Measurements from ENCODE around the gene RUBCNL.

The RUBCNL gene

GRCh38 chr13:46315491-46316075, 71.5 kb downstream of the RUBCNL start:
- POLR2A ChIA-PET = no interaction called here
- DNase-seq (ENCODE audit: extremely low spot score) = no peak
- CTCF ChIA-PET = interaction anchor here (1.7 to 2.3 kb wide), 2 partner anchors 23 to 508 kb away, joined by 5 to 7 read pairs; no protein-coding TSS in a partner anchor
- TF ChIP-seq CTCF (IDR thresholded peaks at IDR 0.05; ENCODE audit: control extremely low read depth, extremely low read depth, low read depth, missing control alignments) = no peak

- ChIA-PET CTCF (interaction anchor here (1.7 to 2.3 kb wide), 2 partner anchors 22 to 507 kb away, joined by 5 to 7 read pairs; no protein-coding TSS in a partner anchor), POLR2A (no interaction called here)
- no peak for TF ChIP-seq CTCF (IDR thresholded peaks at IDR 0.05; ENCODE audit: control extremely low read depth, extremely low read depth, low read depth, missing control alignments)
Observed at GRCh38 chr13:46315036-46315435, 72.0 kb downstream of the RUBCNL start.

GRCh38 chr13:46314587-46314986, 72.5 kb downstream of the RUBCNL start:
- TF ChIP-seq CTCF (IDR thresholded peaks at IDR 0.05; ENCODE audit: control extremely low read depth, extremely low read depth, low read depth, missing control alignments) = no peak
- DNase-seq (ENCODE audit: extremely low spot score) = no peak
- CTCF ChIA-PET = interaction anchor here (0.9 to 2.3 kb wide), 4 partner anchors 12 to 507 kb away, joined by 3 to 7 read pairs (median 4); no protein-coding TSS in a partner anchor
- POLR2A ChIA-PET = no interaction called here

More at GRCh38 chr13:46315036-46315435, 72.0 kb downstream of the RUBCNL start:
- DNase-seq (ENCODE audit: extremely low spot score) = no peak

- TF ChIP-seq CTCF (IDR thresholded peaks at IDR 0.05; ENCODE audit: control extremely low read depth, extremely low read depth, low read depth, missing control alignments) = no peak
- DNase-seq (ENCODE audit: extremely low spot score) = no peak
- ChIA-PET POLR2A (no interaction called here), CTCF (interaction anchor here (0.9 to 2.3 kb wide), 5 partner anchors 8 to 506 kb away, joined by 3 to 5 read pairs (median 4); no protein-coding TSS in a partner anchor)
Observed at GRCh38 chr13:46313432-46314257, 73.4 kb downstream of the RUBCNL start.

- ChIA-PET CTCF (interaction anchor here (1.2 to 1.4 kb wide), 3 partner anchors 9 to 11 kb away, joined by 3 to 5 read pairs (median 4); no protein-coding TSS in a partner anchor), POLR2A (no interaction called here)
- TF ChIP-seq CTCF (IDR thresholded peaks at IDR 0.05; ENCODE audit: control extremely low read depth, extremely low read depth, low read depth, missing control alignments) = no peak
- no peak for DNase-seq (ENCODE audit: extremely low spot score)
Observed at GRCh38 chr13:46313024-46313423, 74.0 kb downstream of the RUBCNL start.

GRCh38 chr13:46311217-46311616, 75.8 kb downstream of the RUBCNL start:
- no peak for TF ChIP-seq CTCF (IDR thresholded peaks at IDR 0.05; ENCODE audit: control extremely low read depth, extremely low read depth, low read depth, missing control alignments)
- CTCF ChIA-PET = interaction anchor here (1.3 to 3.3 kb wide), 3 partner anchors 10 to 504 kb away, joined by 4 to 14 read pairs (median 5); no protein-coding TSS in a partner anchor
- DNase-seq (ENCODE audit: extremely low spot score) = no peak
- POLR2A ChIA-PET = no interaction called here
